Mucosa of descending colon (tissue), 3 donors: ENCODE results near the gene ZC3H7B. TPM values are rescaled to one million over a fixed set of nuclear protein-coding genes. Genes with fewer than 3 reads are reported as not detected.

ENCODE experiments used
- ATAC-seq: fragments of 200-7000 bp; cut with Tn5 transposase; one replicate; pipeline ENCODE4 v1.9.1; 2020; ENCODE audit warnings: mild to moderate bottlenecking, moderate library complexity
- DNase-seq, 3 donors: peaks; one replicate each; pipeline ENCODE4 v3.0.0-alpha.2; 2020
- H3K36me3 ChIP-seq: fragments of 200-600 bp; one replicate; pipeline ENCODE4 v1.8.0; 2021; ENCODE audit warnings: low read depth, mild to moderate bottlenecking
- H3K4me1 ChIP-seq: fragments of 200-600 bp; one replicate; pipeline ENCODE4 v1.8.0; 2021; ENCODE audit warnings: low read depth, mild to moderate bottlenecking
- H3K4me3 ChIP-seq: fragments of 200-600 bp; one replicate; pipeline ENCODE4 v1.8.0; 2021; ENCODE audit warnings: mild to moderate bottlenecking
- H3K9me3 ChIP-seq: fragments of 200-600 bp; one replicate; pipeline ENCODE4 v1.8.0; 2021; ENCODE audit warnings: mild to moderate bottlenecking
- CTCF ChIP-seq: fragments of 200-600 bp; IDR thresholded peaks from one replicate; pipeline ENCODE4 v1.8.0; 2022; ENCODE audit warnings: antibody characterized with exemption, mild to moderate bottlenecking
- intact Hi-C, 2 donors: fragments of 100-400 bp; cut with DNase I in 1 of 2; cut with micrococcal nuclease in 1 of 2; formaldehyde crosslinking; loops; one replicate each; pipeline versions ENCODE4 v1.11.0 to v1.11.1; 2022; cut with DNase I, micrococcal nuclease
- total RNA-seq, 3 donors: library from RNA; stranded (reverse); fragmentation: NEBNext Ultra II Directional in 2 of 3; extraction: Animal tissue kit (Norgen Biotek cat#: 25700) in 2 of 3; gene quantifications; one replicate each; pipeline versions ENCODE4 v1.2.1 to v1.2.4, GENCODE V29; 2021 to 2023
- donor health status: DM: no; HTN: no; CAD: no; lungs with moderate emphysema.
- donor health status: DM: no; HTN: no; CAD: no.
- donor health status: DM: no; HTN: yes; CAD: no.

Gene ZC3H7B
- total RNA-seq, 3 donors from 2014 or later: 37.8 to 57.5 (median 39.3) TPM

- H3K9me3 ChIP-seq: no peaks in the 10 kb centered on the region
- intact Hi-C loops: no loop called here
Observed at GRCh38 chr22:41364233-41364632, 62.9 kb downstream of the ZC3H7B start.

GRCh38 chr22:41364955-41365354 lies 63.6 kb downstream of the ZC3H7B start:
- no peaks in the 10 kb centered on the region for H3K36me3 ChIP-seq
- intact Hi-C loops: no loop called here
- TF ChIP-seq CTCF: no peak
- H3K9me3 ChIP-seq: no peaks in the 10 kb centered on the region
- no peak for DNase-seq
- ATAC-seq: no peak
- H3K4me1 ChIP-seq: peaks cover 14% of the 10 kb centered on the region
- no peak overlapping the region for H3K4me3 ChIP-seq

More at GRCh38 chr22:41364233-41364632, 62.9 kb downstream of the ZC3H7B start:
- no peak for TF ChIP-seq CTCF
- no peak for ATAC-seq
- Histone ChIP-seq H3K4me1 (peaks cover 14% of the 10 kb centered on the region), H3K4me3 (no peak overlapping the region), H3K36me3 (no peaks in the 10 kb centered on the region)
- DNase-seq: no peak

GRCh38 chr22:41365425-41365824 lies 64.1 kb downstream of the ZC3H7B start:
- ATAC-seq (no peak), DNase-seq (no peak)
- H3K4me1 ChIP-seq: peaks cover 14% of the 10 kb centered on the region
- no peak overlapping the region for H3K4me3 ChIP-seq
- TF ChIP-seq CTCF: no peak
- H3K9me3 ChIP-seq: no peaks in the 10 kb centered on the region
- intact Hi-C loops: no loop called here
- H3K36me3 ChIP-seq: no peaks in the 10 kb centered on the region

- intact Hi-C loops: no loop called here
- H3K36me3 ChIP-seq: no peaks in the 10 kb centered on the region
- TF ChIP-seq CTCF: no peak
- DNase-seq (no peak), ATAC-seq (no peak)
- H3K4me3 ChIP-seq: no peak overlapping the region
- peaks cover 14% of the 10 kb centered on the region for H3K4me1 ChIP-seq
- no peaks in the 10 kb centered on the region for H3K9me3 ChIP-seq
Observed at GRCh38 chr22:41366323-41367029, 65.2 kb downstream of the ZC3H7B start.

GRCh38 chr22:41367039-41367679 lies 65.8 kb downstream of the ZC3H7B start:
- no peak overlapping the region for H3K4me3 ChIP-seq
- intact Hi-C loops: no loop called here
- no peak for TF ChIP-seq CTCF
- H3K9me3 ChIP-seq: no peaks in the 10 kb centered on the region
- ATAC-seq (peak; percentile 93), DNase-seq (peak; percentile 93 to 96 (median 96))
- peaks cover 14% of the 10 kb centered on the region for H3K4me1 ChIP-seq
- H3K36me3 ChIP-seq: no peaks in the 10 kb centered on the region
